OCI-LY7 (cell line): ENCODE measurements around the gene C6orf15.

ENCODE experiments used
- EZH2phosphoT487 ChIP-seq: fragments of 200-600 bp; sonication (generic); IDR thresholded peaks from 2 replicates; pipeline ENCODE4 v1.6.1; 2018; ENCODE audit warnings: low read depth, borderline replicate concordance, mild to moderate bottlenecking, mixed run types, antibody characterized with exemption, low read length, moderate library complexity, mixed read lengths
- TF ChIP-seq, protein P1 (sequence below): fragments of 200-600 bp; sonication (generic); conservative IDR thresholded peaks from 2 replicates; pipeline ENCODE4 v1.5.1; 2014; ENCODE audit warnings: mild to moderate bottlenecking, antibody characterized with exemption, low read length, moderate library complexity, mixed read lengths

DNA sequence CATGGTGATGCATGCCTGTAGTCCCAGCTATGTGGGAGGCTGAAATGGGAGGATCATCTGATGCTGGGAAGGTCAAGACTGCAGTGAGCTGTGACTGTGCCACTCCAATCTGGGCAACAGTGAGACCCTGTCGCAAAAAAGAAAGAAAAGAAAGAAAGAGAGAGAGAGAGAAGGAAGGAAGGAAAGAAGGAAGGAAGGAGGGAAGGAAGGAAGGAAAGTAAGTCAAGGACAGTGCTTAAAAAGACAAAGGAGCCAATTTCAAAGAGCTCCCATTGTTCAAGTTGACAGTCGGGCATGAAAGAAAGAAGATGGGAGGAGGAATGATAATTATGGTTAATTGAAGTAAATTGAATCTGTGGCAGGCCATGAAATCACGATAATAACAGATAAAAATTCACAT, 16.2 kb downstream of the C6orf15 start:
- TF ChIP-seq, protein P1, sequence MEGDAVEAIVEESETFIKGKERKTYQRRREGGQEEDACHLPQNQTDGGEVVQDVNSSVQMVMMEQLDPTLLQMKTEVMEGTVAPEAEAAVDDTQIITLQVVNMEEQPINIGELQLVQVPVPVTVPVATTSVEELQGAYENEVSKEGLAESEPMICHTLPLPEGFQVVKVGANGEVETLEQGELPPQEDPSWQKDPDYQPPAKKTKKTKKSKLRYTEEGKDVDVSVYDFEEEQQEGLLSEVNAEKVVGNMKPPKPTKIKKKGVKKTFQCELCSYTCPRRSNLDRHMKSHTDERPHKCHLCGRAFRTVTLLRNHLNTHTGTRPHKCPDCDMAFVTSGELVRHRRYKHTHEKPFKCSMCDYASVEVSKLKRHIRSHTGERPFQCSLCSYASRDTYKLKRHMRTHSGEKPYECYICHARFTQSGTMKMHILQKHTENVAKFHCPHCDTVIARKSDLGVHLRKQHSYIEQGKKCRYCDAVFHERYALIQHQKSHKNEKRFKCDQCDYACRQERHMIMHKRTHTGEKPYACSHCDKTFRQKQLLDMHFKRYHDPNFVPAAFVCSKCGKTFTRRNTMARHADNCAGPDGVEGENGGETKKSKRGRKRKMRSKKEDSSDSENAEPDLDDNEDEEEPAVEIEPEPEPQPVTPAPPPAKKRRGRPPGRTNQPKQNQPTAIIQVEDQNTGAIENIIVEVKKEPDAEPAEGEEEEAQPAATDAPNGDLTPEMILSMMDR, result no peak
- TF ChIP-seq EZH2phosphoT487, result no peak
